Lung microvascular endothelial cell (primary cell): ENCODE measurements around the gene FRMD4A. TPM values are rescaled to one million over a fixed set of nuclear protein-coding genes. Genes with fewer than 3 reads are reported as not detected.

Source experiments
- DNase-seq, 2 donors: peaks; one replicate each; pipeline versions ENCODE4 v3.0.0 to v3.0.0-alpha.2; 2010; ENCODE audit warnings: low read depth in 2 of 2
- total RNA-seq: library from RNA; depleted of rRNA; stranded (reverse); fragments of >200 nt; gene quantifications from 2 replicates; pipeline ENCODE4 v1.2.1, GENCODE V29; 2014

The FRMD4A gene
- total RNA-seq, 1 donor from 2014 or later, result 9.7 TPM

DNA sequence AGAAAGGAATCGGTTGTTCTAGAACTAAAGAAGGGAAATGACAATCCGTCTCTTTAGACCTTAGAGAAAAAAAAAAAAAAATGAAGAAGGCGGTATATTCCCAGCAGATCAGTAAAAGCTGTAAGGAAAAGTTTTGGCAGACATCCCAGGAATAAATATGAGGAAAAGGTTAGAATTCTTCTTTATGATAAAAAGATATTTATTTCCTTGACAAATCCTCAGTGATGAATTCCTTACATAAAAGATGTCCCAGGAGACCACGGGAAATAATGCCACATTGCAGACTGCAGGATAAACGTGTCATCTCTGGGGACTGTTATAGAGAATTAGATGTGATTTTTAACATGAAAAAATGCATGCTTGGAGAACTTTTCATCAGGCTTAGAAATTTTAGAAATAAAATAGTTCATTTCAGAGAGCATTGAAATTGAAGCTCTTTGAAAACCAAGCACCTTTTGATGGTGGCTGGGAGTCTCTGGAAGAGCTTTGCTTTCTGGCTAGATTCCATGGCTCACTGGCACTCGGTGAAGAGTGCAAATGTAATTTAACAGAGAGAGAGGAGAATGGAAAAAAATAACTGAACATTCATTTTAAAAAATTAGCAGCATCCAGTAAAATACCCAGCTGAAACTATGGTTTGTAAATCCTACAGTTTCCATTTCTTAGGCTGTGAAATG, 645.8 kb downstream of the FRMD4A start:
- DNase-seq, result peak in 1 of 2 donors; percentile 31

DNA sequence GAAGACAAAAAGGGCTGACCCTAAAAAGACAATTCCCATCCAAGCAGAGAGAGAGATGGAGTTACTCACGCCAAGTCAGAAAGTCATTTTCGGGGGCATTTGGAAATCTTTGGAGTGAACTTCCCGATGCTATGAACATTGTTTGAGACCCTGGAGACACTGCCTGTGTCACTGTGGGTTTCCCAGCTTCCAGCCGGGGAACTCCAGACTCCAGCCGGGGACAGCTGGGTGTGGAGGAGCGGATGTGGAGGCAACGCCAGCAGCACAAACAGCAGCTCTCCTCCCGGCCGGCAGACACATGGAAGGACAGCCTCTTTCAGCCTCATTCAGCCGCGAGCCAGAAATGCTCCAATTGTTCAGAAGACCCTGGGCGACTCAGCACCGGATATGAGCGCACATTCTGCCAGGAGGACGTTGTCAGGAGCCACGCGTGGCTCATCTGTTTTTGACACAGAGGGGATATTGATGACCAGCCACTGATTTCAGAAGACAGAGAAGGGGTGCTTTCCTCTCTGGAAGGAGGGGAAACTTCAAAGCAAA, 646.4 kb downstream of the FRMD4A start:
- DNase-seq, result peak; percentile 92 to 98

GRCh38 chr10:13683017-13683416, 647.7 kb downstream of the FRMD4A start:
- no peak for DNase-seq

- no peak for DNase-seq
These were observed 648.8 kb downstream of the FRMD4A start for GRCh38 chr10:13681960-13682359.

DNA sequence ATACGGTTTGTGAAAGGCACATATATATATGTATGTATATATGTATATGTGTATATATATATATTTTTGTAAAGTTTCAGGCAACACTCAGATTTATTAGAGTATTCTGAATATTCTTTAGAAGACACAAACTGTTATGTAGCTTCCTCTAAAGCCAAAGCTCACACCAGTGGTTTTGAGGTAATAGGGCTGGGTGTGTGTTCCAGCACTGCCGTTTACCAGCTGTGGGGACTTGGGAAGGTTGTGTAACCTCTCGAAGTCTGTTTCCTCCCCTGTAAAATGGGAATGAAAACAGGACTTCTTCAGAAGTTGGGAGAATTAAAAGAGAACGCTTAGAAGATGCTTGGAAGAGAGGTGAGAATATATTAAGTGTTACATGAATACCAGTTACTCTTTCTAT, 649.2 kb downstream of the FRMD4A start:
- DNase-seq, result no peak

DNA sequence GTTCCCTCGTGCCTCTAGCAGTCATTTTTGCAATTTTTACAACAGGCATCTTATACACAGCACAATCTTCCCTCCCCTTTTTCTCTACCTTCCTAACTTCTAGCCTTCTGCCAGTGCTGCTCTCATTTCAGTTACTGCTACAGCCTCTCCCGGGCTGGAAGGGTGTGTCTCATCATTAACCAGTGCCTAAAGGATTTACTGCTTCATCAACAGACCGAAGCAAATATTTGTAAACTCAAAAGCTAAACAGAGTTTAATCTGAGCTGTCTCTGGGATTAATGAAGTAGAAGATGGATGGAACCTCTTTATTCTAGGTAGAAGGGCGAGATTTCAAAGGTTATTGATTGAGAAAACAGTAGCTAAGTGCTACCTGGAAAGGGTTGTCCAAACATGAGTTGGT, 649.6 kb downstream of the FRMD4A start:
- no peak for DNase-seq

GRCh38 chr10:13678101-13678843, 652.5 kb downstream of the FRMD4A start:
- no peak for DNase-seq

- DNase-seq, result peak in 1 of 2 donors; percentile 95
These were observed 655.8 kb downstream of the FRMD4A start for GRCh38 chr10:13674645-13675588.

DNA sequence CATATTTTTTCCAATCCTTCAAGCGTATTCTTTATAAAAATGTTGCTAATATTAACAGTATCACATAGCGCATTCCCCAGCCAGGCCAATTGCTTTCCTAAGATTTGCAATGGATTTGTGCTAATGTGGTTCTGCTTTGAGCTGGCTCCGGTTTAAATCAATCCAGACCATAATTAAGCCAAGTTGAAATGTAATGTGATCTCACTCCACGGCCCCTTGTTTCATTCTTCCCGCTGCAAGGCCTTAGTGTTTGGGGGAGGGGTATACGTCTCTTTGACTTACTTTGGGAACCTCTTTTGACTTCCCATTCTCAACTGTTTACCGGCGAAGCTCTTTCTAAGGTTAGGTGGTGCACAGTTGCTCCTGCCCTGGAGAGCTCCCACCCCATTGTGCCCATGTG, 657.6 kb downstream of the FRMD4A start:
- DNase-seq, result no peak

- DNase-seq, result no peak
These were observed 658.2 kb downstream of the FRMD4A start for GRCh38 chr10:13672548-13672947.

GRCh38 chr10:13671904-13672303, 658.8 kb downstream of the FRMD4A start:
- DNase-seq, result no peak

- DNase-seq, result peak; percentile 63 to 69
These were observed 660.4 kb downstream of the FRMD4A start for GRCh38 chr10:13670311-13670710.

DNA sequence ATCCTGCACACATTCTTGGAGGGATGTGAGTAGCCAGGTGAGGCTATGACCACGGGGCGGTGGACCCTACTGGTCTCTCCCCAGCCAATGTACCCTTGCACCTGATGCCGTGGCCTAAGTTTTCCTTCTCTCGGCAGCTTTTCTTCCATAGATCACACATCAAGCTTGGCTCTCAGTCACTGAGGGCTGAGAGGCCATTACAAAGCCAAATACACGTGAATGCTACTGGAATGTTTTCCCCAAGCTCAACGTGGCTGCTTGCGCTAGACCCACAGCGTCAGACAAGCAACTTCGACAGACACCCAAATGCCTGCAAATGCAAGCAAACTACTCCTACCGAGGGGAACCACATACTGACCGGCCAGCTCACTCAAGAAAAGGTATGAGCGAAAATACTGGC, 660.8 kb downstream of the FRMD4A start:
- DNase-seq, result no peak

DNA sequence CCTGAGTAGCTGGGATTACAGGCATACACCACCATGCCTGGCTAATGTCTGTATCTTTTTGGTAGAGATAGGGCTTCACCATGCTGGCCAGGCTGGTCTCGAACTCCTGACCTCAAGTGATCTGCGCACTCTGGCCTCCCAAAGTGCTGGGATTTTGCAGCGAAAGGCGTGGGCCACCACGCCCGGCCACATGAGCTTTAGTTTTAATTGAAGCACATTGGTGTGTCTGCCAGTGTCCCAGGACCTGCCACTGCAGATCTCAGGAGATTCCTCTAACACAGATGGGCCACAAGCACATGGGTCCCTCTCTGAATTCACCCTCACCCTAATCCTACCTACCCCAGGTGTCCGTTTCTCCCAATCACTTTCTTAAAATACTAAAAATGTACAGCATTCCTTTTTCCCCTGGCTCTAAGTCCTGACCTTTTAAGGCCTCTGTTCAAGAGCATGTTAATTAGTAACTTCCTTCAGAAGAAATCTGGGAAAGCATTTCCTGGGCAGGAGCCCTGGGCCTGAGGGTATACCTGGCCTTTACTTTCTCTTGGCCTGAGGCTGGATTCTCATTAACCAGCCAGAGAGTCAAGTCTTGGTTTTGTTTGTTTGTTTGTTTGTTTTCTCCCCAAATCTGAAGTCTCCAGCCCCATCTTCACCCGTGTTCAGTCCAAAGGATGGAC, 661.4 kb downstream of the FRMD4A start:
- no peak for DNase-seq

- no peak for DNase-seq
These were observed 662.6 kb downstream of the FRMD4A start for GRCh38 chr10:13668126-13668525.

DNA sequence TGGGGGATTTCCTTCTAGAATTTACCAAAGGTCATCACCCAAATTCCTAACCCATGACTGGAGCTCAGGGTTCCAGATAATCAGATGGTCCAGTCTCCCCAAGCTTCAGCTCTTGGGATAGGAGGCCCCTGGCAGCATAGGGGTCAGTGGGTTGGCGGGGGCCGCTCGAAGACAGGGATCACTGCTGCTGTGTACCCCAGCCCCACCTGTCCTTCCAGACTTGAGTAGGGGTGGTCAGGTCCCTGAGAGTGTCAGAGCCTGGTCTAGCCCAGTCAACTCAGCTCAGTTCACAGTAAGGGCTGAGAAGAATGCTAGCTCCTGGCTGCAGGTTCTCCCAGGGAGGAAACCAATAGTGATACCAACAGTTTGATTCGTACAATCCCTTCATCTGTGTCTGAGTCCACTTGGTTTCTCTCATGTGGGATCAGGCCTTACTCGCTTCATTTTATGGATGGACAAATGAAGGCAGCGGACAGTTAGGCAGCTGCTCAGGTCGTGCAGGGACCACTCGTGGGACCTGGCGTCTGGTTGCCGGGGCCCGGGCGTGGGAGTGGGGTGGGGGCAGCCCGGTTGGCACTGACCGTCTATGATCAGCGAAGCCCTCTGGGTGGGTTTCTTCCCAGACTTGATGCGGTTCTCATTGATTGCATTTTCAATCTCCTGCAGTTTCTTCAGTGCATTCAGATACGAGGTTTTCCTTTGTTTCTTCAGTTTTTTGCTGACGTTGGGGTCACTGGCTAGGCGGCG, 665.0 kb downstream of the FRMD4A start:
- DNase-seq, result no peak

- DNase-seq, result no peak
These were observed 669.5 kb downstream of the FRMD4A start for GRCh38 chr10:13661256-13661655.

GRCh38 chr10:13660551-13660920, 670.2 kb downstream of the FRMD4A start:
- no peak for DNase-seq

GRCh38 chr10:13659887-13660550, 670.7 kb downstream of the FRMD4A start:
- DNase-seq, result peak; percentile 70
